Pons (tissue), 1 donor: ENCODE data around the gene EIF3B.
"Not testable (repeated sequence)": the region's sequence is repeated elsewhere in the genome, so short reads cannot be mapped to it uniquely, and the experiment has no call there.

Experiments used
- DNase-seq: peaks from one replicate; pipeline ENCODE4 v3.0.0-alpha.2; 2016; ENCODE audit warnings: low spot score

Gene EIF3B

DNA sequence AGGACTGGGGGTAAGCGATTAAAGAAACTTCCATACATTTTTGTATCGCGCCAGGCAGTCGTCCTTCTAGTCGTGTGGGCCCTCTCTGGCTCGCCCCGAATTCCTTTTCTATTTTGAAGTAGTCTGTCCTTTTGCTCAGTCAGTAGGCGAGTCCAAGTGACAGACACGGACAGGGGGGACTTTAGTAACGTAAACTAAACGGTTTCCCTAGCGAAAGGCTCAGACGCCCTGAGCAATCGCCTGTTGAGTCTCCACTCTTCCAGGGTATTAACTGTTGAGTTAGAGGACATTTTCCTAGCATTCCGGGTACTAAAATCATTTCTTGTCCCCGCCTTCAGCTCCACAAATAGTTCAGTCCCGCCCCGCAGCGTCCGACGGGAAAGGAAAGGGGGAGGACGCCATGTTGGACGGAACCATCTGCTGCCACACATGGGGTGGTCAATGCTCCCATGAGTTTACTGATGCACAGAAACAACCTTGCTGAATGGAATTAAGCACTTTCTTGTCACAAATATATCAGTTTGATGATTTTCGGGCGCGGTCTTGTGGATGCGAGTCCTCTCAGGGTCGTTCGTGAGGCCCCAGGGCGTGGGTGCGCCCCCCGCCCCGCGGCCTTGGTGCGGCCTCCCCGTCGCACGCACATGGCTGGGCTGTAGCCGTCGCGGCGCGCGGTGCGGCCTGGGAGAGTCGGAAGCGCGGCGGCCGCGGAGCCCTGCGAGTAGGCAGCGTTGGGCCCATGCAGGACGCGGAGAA is at the start of gene EIF3B:
TSS of gene EIF3B (plus strand) at position 642 of the 753 bp plus-strand sequence. CDS start at position 737, 95 bp downstream.
- DNase-seq, result peak; percentile 86

DNA sequence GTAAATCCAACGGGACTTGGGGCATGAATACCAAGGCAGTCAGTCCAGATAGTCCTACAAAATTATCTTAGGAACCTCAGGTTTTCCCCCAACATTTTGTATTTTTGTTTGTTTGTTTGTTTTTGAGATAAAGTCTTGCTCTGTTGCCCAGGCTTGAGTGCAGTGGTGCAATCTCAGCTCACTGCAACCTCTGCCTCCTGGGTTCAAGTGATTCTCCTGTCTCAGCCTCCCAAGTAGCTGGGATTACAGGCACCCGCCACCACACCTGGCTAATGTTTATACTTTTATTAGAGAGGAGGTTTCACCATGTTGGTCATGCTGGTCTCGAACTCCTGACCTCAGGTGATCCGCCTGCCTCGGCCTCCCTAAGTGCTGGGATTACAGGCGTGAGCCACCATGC is 49.4 kb upstream of the EIF3B start:
- not testable (repeated sequence) for DNase-seq

DNA sequence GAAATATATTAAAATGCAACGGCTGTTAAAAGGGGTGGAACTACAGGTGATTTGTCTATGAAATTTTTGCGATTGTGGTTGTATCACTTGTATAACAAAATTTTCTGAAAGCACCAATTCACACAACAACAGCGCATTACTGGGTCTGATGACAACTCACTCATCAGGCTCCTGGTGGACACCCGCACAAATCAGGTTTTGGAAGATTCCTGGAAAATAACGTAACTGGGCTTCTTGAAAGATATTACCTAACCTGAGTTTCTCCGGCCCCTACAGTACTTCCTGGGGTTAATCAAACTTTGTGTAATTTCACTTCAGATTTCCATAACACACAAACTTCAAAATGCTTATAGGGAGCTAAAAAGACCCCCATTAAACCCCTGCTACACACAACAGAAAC is 47.9 kb upstream of the EIF3B start:
- DNase-seq, result no peak

DNA sequence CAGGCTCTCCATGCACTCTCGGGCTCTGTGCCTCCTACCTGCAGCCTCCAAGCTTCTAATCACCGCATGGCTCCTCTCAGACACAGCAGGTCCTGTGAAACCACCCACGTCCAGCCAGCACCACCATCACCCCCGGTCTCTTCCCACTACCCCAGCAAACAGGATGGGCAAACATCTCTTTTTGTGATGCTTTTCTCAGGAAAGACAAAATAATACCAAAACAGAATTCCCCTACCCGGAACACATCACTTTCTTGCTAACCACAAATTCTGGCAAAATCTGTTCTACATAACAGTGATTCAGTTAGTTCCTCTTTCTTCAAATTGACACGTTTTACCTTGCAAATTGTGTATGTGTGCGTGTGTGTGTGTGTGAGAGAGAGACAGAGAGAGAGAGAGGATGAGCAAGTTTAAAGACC is 46.9 kb upstream of the EIF3B start:
- no peak for DNase-seq

DNA sequence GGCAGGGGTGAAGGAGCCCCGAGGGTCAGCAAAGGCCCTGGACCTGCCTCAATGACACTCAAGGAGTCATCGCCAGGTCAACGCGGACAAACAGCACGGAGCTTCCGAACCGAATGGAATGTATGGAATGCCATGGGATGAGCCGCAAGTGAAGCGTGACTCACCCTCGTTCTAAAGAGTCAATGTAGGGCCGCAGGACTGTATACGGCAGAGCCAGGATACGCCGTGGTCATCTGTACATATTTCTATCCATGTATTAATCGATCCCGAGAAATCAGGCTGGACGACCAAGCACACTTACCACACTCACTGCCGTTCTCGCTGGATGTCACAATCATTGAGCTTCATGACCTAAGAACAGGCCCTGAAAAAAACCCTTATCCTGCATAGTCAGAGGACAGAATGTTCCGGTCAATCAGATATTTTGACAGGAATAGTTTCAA is 44.7 kb upstream of the EIF3B start:
- no peak for DNase-seq

DNA sequence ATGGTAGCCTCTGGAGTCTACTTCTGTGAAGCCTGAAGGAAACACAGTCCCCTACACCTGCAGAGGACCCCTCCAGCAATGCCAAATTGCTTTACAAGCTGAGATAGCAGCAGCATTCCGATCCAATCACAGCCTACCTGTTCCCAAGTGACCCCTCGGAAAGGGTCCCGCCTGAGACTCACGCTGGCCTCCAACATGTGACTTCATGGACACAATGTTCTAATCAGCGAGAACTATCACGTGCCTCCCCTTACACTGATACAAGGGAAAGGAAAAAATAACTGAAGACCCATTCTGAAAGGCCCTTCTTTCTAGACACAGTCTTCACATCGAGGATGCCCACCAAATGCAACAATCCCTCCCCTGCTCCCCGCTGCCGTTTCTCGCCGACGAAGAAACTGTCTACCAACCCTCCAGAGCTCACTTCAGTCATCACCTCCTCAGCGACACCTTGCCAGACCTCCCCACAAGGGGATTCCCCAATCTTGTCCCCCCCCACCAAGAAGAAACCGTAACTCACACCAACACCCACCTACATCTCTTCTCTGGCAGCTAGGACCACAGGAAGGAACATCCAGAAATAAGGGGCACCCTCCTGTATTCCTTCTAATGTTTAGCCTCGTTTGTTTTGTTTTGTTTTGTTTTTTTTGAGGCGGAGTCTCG is 42.2 kb upstream of the EIF3B start:
- no peak for DNase-seq

DNA sequence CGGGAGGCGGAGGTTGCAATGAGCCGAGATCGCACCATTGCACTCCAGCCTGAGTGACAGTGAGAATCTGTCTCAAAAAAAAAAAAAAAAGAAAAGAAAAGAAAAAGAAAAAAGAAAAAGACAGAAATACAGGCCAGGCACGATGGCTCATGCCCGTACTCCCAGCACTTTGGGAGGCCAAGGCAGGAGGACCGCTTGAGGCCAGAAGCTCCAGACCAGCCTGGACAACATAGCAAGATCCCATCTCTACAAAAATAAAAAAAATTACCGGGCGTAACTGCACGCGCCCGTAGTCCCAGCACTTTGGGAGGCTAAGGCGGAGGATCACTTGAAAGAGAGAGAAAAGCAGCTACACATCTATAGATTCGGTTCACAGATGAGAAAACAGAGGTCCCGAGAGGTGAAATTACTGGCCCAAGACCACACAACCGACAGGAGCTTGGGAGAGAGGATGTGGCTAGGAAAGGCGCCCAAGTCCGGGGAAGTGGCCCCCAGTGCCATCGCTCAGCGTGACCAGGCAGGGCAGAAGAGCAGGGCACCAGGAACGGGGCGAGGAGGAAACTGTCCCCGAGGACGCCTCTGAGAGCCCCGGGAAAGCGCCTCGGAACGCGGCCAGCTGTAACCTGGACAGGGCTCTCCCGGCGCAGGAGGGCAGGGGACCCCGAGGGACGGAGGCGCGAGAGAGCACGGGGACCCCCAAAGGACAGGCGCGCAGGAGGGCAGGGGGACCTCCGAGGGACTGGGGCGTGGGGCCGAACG is 41.0 kb upstream of the EIF3B start:
- no peak for DNase-seq

DNA sequence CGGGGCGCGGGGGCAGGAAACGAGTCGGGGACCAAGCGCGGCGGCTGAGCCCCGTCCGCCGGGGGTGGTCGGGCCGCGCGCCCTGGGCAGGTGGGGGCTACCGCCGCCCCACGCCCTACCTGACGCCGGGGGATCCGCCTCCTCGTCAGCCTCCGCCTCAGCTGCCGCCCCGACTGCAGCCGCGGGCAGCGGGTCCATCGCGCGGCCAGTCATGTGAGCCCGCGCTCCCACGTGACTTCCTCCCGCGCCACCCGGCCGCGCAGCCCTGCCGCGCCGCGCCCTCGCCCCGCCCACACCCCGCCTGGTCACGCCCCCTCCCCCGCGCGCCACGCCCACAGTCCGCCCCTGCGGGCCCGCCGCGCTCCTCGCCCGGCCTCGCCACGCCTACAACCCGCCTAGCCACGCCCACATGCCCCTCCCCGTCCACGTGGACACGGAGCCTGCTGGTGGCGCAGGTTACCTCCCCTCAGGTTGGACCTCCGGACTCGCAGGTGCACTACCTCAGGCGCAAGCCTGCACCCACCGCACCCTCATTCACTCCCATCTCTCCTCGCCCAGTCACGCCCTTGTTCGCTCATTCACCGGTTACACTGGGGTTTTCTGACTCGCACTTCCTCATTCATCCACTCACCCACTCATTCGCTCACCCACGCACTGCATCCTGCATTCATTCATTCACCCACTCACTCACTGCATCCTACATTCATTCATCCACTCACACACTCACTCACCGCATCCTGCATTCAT is 40.2 kb upstream of the EIF3B start, which contains the start of gene SNX8:
TSS of gene SNX8 (minus strand) at position 233 of the 747 bp plus-strand sequence. CDS start at position 213, 20 bp downstream.
- peak; percentile 78 for DNase-seq

DNA sequence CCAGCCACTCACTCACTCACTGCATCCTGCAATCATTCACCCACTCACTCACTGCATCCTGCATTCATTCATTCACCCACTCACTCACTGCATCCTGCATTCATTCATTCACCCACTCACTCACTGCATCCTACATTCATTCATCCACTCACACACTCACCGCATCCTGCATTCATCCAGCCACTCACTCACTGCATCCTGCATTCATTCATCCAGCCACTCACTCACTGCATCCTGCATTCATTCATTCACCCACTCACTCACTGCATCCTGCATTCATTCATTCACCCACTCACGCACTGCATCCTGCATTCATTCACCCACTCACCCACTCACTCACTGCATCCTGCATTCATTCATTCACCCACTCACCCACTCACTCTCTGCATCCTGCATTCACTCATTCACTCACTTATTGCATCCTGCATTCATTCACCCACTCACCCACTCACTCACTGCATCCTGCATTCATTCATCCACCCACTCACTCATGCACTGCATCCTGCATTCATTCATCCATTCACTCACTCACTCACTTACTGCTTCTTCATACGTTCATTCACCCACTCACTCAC is 39.6 kb upstream of the EIF3B start:
- not testable (repeated sequence) for DNase-seq

DNA sequence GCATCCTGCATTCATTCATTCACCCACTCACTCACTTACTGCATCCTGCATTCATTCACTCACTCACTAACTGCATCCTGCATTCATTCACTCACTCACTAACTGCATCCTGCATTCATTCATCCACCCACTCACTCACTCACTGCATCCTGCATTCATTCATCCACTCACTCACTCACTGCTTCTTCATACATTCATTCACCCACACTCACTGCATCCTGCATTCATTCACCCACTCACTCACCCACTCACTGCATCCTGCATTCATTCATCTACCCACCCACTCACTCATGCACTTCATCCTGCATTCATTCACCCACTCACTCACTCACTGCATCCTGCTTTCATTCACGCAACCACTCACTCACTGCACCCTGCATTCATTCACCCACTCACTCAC is 38.8 kb upstream of the EIF3B start:
- DNase-seq, result no peak

DNA sequence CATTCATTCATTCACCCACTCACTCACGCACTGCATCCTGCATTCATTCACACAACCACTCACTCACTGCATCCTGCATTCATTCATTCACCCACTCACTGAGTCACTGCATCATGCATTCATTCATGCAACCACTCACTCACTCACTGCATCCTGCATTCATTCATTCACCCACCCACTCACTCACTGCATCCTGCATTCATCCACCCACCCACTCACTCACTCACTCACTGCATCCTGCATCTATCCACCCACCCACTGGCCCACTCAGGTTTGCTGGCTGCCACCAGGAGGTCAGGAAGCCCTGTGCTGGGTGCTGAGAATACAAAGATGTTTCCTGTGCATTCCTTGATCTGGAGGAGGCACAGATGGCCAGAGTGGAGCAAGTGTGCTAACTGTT is 38.0 kb upstream of the EIF3B start:
- DNase-seq, result no peak

DNA sequence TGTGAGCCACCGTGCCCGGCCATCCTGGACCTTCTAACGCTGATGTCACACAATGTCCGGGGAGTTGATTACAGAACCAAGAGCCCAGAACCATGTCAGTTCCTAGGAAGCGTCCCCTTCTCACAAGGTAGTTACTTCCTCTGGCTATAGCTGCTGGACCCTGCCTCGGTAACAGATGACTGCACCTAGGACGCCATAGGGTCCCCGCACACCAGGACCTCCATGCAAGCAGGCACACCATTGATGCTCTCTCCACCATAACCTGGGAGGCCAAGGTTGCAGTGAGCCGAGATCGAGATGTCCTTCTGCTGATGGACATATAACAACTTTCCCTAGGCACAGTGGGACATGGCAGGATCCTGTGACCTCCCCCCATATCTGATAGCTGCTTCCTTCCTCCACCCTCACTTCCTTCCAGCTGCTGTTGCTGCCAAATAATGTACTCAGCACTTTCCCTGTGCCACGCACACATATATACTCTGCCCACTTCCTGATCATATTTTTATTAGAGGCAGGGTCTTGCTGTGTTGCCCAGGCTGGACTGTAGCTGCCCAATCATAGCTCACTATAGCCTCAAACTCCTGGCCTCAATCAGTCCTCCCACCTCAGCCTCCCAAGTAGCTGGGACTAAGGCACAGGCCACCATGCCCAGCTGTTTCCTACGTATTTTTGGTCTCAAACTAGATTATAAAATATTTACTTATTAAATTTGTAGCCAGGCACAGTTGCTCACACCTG is 36.9 kb upstream of the EIF3B start:
- no peak for DNase-seq

DNA sequence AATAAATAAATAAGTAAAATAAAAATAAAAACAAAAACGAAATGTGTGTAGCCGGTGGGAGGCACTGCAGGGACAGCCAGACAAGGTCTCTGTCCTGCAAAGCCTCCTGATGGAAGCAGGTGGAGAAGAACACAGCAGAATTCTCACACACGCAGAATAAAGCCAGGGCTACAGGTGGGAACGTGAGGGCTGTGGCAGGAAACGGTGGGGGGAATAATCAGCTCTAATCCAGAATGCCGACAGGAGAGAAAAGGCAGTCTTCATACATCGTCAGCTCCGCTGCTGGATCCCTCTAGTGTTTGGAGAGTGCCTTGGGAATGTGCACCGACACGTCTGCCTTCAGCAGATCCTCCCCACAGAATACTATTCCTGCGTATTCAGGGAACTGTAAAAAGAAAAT is 33.6 kb upstream of the EIF3B start:
- DNase-seq, result no peak

DNA sequence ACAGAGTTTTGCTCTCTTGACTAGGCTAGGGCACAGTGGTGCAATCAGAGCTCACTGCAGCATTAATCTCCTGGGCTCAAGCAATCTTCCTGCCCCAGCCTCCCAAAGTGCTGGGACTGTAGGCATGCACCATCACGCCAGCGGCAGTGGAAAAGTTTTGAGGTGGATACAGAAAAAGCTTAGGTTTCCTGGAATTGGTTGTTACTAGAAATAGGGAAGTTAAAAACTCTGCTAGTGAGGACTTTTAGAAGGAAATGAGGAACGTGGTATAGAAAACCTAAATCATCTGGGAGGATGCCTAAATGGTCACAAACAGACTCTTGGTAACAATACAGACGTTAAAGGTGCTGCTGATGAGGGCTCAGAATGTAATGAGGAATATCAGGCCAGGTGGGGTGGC is 29.5 kb upstream of the EIF3B start:
- DNase-seq, result no peak

DNA sequence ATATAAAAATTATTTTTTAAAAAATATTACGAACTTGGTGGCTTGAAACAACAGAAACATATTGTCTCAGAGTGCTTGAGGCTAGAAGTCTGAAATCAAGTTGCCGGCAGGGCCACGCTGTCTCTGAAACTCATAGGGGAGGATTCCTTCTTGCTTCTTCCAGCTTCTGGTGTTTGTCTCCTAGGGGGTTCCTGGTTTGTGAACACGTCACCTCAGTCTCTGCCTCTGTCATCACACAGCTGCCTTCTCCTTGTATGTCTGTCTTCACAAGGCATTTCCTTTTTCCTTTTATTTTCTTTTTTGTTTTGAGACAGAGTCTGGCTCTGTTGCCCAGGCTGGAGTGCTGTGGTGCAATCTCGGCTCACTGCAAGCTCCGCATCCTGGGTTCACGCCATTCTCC is 27.7 kb upstream of the EIF3B start:
- no peak for DNase-seq

DNA sequence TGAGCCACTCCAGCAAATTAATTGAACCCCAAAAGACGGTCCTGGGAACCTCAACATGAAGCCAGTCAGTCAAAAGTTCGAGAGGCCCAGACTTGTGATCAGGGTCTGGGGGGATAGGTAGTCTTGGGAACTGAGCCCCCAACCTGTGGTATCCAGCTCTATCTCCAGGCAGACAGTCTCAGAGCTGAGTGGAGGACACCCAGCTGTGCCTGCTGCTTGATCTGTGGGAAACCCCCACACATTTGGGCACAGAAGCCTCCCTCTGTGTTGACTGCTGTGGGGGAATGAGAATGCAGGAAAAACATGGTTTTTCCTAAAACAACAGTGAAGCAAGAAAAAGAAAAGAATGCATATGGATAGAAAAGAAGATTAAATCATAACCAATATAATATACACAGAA is 24.1 kb upstream of the EIF3B start:
- no peak for DNase-seq

DNA sequence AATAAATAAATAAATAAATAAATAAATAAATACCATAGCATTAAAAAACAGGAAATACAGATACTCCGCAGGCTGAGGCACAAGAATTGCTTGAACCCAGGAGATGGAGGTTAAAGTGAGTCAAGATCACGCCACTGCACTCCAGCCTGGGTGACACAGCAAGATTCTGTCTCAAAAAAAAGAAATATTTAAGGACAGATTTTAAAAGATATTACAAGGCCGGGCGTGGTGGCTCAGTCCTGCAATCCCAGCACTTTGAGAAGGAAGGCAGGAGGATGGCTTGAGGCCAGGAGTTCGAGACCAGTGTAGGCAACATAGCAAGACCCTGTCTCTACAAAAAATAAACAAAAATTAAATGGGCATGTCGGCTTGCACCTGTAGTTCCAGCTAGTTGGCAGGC is 22.9 kb upstream of the EIF3B start:
- no peak for DNase-seq

DNA sequence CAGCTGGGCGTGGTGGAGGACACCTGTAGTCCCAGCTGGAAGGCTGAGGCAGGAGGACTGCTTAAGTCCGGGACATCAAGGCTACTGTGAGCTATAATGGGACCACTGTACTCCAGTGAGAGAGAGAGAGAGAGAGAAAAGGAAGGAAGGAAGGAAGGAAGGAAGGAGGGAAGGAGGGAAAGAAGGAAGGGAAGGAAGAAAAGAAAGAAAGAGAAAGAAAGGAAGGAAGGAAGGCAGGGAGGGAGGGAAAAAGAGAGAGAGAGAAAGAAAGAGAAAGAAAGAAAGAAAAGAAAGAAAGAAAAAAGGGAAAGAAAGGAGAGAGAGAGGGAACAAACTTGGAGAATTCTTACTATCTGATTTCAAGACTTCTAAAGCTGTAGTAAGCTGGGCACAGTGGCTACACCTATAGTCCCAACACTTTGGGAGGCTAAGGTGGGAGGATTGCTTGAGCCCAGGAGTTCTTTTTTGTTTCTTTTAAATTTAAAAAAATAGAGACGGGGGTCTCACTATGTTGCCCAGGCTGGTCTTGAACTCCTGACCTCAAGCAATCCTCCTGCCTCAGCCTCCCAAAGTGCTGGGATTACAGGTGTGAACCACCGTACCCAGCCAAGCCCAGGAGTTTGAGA is 21.9 kb upstream of the EIF3B start:
- not testable (repeated sequence) for DNase-seq

DNA sequence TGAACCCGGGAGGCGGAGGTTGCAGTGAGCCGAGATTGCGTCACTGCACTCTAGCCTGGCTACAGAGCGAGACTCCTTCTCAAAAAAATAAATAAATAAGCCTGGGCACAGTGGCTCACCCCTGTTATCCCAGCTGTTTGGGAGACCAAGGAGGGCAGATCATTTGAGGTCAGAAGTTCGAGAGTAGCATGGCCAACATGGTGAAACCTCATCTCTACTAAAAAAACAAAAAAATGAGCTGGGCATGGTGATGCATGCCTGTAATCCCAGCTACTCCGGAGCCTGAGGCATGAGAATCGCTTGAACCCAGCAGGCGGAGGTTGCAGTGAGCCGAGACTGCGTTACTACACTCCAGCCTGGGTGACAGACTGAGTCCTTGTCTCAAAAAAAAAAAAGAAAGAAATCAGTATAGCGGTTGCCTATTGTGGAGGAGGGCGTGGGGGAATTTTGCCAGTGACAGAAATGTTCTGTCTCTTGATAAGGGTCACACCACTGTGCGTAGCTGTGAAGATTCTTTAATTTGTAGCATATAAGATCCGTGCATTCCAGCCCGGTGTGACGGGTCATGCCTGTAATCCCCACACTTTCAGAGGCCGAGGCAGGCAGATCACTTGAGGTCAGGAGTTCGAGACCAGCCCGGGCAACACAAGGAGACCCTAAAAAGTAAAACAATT is 17.9 kb upstream of the EIF3B start:
- DNase-seq, result no peak
